22Rv1 (cell line): ENCODE data around the gene TLE2.

Experiments used
- H3K27ac ChIP-seq: fragments of 450-650 bp; 2 replicates; pipeline ENCODE4 v1.5.1; 2017
- ZFX ChIP-seq: fragments of 450-650 bp; IDR thresholded peaks from 2 replicates; pipeline ENCODE4 v1.6.1; 2017; ENCODE audit warnings: antibody characterized with exemption, borderline replicate concordance
- TF ChIP-seq, protein P1 (sequence below): fragments of 450-650 bp; IDR thresholded peaks from 2 replicates; pipeline ENCODE4 v1.5.1; 2017; ENCODE audit warnings: mild to moderate bottlenecking

Gene TLE2

DNA sequence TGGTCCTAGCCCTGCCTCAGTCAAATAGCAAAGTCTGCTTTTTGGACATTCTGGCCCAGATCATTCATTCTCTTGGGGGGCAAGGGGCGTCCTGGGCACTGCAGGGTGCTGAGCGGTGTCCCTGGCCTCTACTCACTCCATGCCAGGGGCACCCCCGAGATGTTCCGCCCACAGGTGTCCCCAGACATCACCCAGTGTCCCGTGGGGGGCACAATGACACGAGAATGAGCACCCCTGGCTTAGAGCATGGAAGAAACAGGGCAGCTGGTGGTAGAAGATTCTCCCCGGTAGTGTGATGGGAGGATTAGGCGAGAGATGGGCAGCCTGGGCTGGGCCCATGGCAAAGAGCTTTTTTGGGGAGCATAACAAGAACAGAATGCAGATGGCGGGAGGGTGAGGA is 38.5 kb upstream of the TLE2 start:
- TF ChIP-seq, protein P1, sequence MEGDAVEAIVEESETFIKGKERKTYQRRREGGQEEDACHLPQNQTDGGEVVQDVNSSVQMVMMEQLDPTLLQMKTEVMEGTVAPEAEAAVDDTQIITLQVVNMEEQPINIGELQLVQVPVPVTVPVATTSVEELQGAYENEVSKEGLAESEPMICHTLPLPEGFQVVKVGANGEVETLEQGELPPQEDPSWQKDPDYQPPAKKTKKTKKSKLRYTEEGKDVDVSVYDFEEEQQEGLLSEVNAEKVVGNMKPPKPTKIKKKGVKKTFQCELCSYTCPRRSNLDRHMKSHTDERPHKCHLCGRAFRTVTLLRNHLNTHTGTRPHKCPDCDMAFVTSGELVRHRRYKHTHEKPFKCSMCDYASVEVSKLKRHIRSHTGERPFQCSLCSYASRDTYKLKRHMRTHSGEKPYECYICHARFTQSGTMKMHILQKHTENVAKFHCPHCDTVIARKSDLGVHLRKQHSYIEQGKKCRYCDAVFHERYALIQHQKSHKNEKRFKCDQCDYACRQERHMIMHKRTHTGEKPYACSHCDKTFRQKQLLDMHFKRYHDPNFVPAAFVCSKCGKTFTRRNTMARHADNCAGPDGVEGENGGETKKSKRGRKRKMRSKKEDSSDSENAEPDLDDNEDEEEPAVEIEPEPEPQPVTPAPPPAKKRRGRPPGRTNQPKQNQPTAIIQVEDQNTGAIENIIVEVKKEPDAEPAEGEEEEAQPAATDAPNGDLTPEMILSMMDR = no peak
- no peak for TF ChIP-seq ZFX
- H3K27ac ChIP-seq = no peak overlapping the region

GRCh38 chr19:3066482-3067049 is 37.5 kb upstream of the TLE2 start:
- no peak overlapping the region for H3K27ac ChIP-seq
- no peak for TF ChIP-seq ZFX

- no peak for TF ChIP-seq ZFX
- TF ChIP-seq, protein P1 = no peak
- no peak overlapping the region for H3K27ac ChIP-seq
Measured at GRCh38 chr19:3065675-3066357, 36.7 kb upstream of the TLE2 start.

- H3K27ac ChIP-seq = no peak overlapping the region
- TF ChIP-seq, protein P1 = no peak
- no peak for TF ChIP-seq ZFX
Measured at GRCh38 chr19:3064011-3064330, 34.9 kb upstream of the TLE2 start.

- H3K27ac ChIP-seq = peak within 1 kb of the TSS; percentile 79
- TF ChIP-seq, protein P1 = no peak
- TF ChIP-seq ZFX = no peak
Measured at GRCh38 chr19:3062165-3063105, 33.4 kb upstream of the TLE2 start, which contains the start of gene TLE5. TLE5 (minus strand) TSS chr19:3062495; CDS start chr19:3062200, 295 bp downstream.

GRCh38 chr19:3061182-3062161 is 32.4 kb upstream of the TLE2 start:
- peak overlapping the region; percentile 79 for H3K27ac ChIP-seq

More at GRCh38 chr19:3061182-3062161, 32.4 kb upstream of the TLE2 start:
- no peak for TF ChIP-seq ZFX
- TF ChIP-seq, protein P1 = no peak
